Panc1 (cell line): Measurements from ENCODE around the gene MTFP1. TPM values are rescaled to one million over a fixed set of nuclear protein-coding genes. Genes with fewer than 3 reads are reported as not detected.
A peak's percentile ranks its signal among the peaks of the same experiment; 100 is the strongest.

Experiments
- ATAC-seq: fragments of 200-7000 bp; cut with Tn5 transposase; 2 replicates; pipeline ENCODE4 v1.9.1; 2020; ENCODE audit warnings: mild to moderate bottlenecking, moderate library complexity
- BruUV-seq: library from RNA; stranded (reverse); fragments of 400-500 nt; replicated peaks from 2 replicates; lab custom pipeline; 2021; lab: Mats Ljungman, UMichigan
- CTCF ChIA-PET: fragments of 300-600 bp; sonication (Branson Sonifier 250); formaldehyde crosslinking; loops from one replicate; lab custom pipeline; 2022; ENCODE audit warnings: antibody characterized with exemption; lab: Charles Lee
- POLR2A ChIA-PET: fragments of 300-600 bp; sonication (Branson Sonifier 250); formaldehyde crosslinking; loops from one replicate; lab custom pipeline; 2022; ENCODE audit warnings: antibody characterized with exemption; lab: Charles Lee
- DNase-seq: peaks from one replicate; pipeline ENCODE4 v3.0.0-alpha.2; 2010; ENCODE audit warnings: low read depth, low spot score
- H3K27ac ChIP-seq: 2 replicates; pipeline ENCODE4 v1.5.1; 2011; ENCODE audit warnings: mild to moderate bottlenecking, low read length, inconsistent platforms
- H3K27me3 ChIP-seq: fragments of 200-500 bp; sonication (Bioruptor generic); 2 replicates; pipeline ENCODE4 v1.6.0; 2014; ENCODE audit warnings: low read length, inconsistent platforms; ENCODE audit not compliant: control insufficient read depth, insufficient read depth
- H3K36me3 ChIP-seq: fragments of 200-500 bp; sonication (Bioruptor generic); 2 replicates; pipeline ENCODE4 v1.5.1; 2014; ENCODE audit warnings: inconsistent platforms, mild to moderate bottlenecking, low read length, moderate library complexity; ENCODE audit not compliant: control insufficient read depth, insufficient read depth
- H3K4me1 ChIP-seq: 2 replicates; pipeline ENCODE4 v1.5.1; 2011; ENCODE audit warnings: inconsistent platforms, mild to moderate bottlenecking, low read length, moderate library complexity; ENCODE audit not compliant: control insufficient read depth, insufficient read depth
- H3K4me3 ChIP-seq, 2 experiments: 2 replicates each; pipeline ENCODE4 v1.5.1; 2011 to 2012; ENCODE audit warnings: low read depth in 2 of 2, low read length in 2 of 2, mild to moderate bottlenecking in 2 of 2, inconsistent platforms in 1 of 2, moderate library complexity in 1 of 2
- H3K9me3 ChIP-seq: fragments of 200-500 bp; sonication (Bioruptor generic); 2 replicates; pipeline ENCODE4 v1.5.1; 2014; ENCODE audit warnings: low read depth, mild to moderate bottlenecking, inconsistent platforms, low read length, moderate library complexity; ENCODE audit not compliant: control insufficient read depth, insufficient read depth
- POLR2AphosphoS5 ChIP-seq: IDR thresholded peaks from 2 replicates; pipeline ENCODE4 v1.6.1; 2012; ENCODE audit warnings: mild to moderate bottlenecking, low read depth, low read length, moderate library complexity
- SIN3A ChIP-seq: IDR thresholded peaks from 2 replicates; pipeline ENCODE4 v1.6.1; 2012; ENCODE audit warnings: low read depth, mild to moderate bottlenecking, low read length, moderate library complexity, borderline replicate concordance; ENCODE audit not compliant: insufficient read depth
- TCF7L2 ChIP-seq: IDR thresholded peaks from 2 replicates; pipeline ENCODE4 v1.6.1; 2011; ENCODE audit warnings: mild to moderate bottlenecking, low read depth, low read length, inconsistent platforms
- in situ Hi-C: cut with HindIII; loops from 2 replicates; pipeline ENCODE4 v1.10.0; 2016; ENCODE audit warnings: low sequenced_read_pairs, low pct_unique_long_range_greater_than_20kb
- intact Hi-C: fragments of 100-400 bp; cut with micrococcal nuclease; formaldehyde crosslinking; loops from one replicate; pipeline ENCODE4 v1.10.0; 2022; ENCODE audit not compliant: unreplicated experiment
- total RNA-seq: library from RNA; stranded (reverse); gene quantifications from one replicate; pipeline ENCODE4 v1.2.1, GENCODE V29; 2021; ENCODE audit not compliant: unreplicated experiment
- TF ChIP-seq, protein P1 (sequence below): fragments of 450-650 bp; IDR thresholded peaks from 2 replicates; pipeline ENCODE4 v1.5.1; 2017; ENCODE audit warnings: mild to moderate bottlenecking
- TF ChIP-seq, protein P2 (sequence below), 2 experiments: IDR thresholded peaks; 2 replicates each; pipeline ENCODE4 v1.6.1; 2011 to 2012; ENCODE audit warnings: low read depth in 2 of 2, control low read depth in 1 of 2, low read length in 1 of 2, mild to moderate bottlenecking in 1 of 2, moderate library complexity in 1 of 2; ENCODE audit not compliant: insufficient read depth in 1 of 2

Gene MTFP1
- total RNA-seq, 1 experiment from 2014 or later = 21.5 TPM

DNA sequence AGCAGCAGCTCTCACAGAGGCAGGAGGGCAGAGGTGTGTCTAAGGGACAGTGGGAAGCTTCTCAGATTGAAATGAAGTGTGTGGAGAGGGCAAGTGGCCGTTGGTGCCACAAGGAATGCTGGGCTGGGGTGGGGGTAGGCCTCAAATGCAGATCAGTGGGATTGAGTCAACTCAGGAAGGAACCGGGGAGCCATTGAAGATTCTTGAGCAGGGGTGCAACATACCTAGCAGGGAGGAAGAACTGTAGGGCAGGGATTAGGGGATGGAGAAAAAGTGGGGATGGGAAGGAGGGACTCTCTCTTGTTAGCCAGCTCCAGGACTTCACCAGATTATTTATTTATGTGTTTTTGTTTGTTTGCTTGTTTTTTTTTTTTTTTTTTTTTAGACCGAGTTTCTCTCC, 31.7 kb upstream of the MTFP1 start:
- ChIA-PET CTCF (interaction anchor here (0.6 kb wide), 2 partner anchors 8 to 48 kb away, joined by 3 to 4 read pairs; no protein-coding TSS in a partner anchor), POLR2A (no interaction called here)
- 0 out of 2 replicates have a peak, but pooled peaks cover 4% of the 10 kb centered on the region for H3K4me1 ChIP-seq
- TF ChIP-seq SIN3A = no peak
- no peak for TF ChIP-seq TCF7L2
- TF ChIP-seq POLR2AphosphoS5 = no peak
- TF ChIP-seq, protein P1, sequence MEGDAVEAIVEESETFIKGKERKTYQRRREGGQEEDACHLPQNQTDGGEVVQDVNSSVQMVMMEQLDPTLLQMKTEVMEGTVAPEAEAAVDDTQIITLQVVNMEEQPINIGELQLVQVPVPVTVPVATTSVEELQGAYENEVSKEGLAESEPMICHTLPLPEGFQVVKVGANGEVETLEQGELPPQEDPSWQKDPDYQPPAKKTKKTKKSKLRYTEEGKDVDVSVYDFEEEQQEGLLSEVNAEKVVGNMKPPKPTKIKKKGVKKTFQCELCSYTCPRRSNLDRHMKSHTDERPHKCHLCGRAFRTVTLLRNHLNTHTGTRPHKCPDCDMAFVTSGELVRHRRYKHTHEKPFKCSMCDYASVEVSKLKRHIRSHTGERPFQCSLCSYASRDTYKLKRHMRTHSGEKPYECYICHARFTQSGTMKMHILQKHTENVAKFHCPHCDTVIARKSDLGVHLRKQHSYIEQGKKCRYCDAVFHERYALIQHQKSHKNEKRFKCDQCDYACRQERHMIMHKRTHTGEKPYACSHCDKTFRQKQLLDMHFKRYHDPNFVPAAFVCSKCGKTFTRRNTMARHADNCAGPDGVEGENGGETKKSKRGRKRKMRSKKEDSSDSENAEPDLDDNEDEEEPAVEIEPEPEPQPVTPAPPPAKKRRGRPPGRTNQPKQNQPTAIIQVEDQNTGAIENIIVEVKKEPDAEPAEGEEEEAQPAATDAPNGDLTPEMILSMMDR = no peak
- TF ChIP-seq, protein P2, sequence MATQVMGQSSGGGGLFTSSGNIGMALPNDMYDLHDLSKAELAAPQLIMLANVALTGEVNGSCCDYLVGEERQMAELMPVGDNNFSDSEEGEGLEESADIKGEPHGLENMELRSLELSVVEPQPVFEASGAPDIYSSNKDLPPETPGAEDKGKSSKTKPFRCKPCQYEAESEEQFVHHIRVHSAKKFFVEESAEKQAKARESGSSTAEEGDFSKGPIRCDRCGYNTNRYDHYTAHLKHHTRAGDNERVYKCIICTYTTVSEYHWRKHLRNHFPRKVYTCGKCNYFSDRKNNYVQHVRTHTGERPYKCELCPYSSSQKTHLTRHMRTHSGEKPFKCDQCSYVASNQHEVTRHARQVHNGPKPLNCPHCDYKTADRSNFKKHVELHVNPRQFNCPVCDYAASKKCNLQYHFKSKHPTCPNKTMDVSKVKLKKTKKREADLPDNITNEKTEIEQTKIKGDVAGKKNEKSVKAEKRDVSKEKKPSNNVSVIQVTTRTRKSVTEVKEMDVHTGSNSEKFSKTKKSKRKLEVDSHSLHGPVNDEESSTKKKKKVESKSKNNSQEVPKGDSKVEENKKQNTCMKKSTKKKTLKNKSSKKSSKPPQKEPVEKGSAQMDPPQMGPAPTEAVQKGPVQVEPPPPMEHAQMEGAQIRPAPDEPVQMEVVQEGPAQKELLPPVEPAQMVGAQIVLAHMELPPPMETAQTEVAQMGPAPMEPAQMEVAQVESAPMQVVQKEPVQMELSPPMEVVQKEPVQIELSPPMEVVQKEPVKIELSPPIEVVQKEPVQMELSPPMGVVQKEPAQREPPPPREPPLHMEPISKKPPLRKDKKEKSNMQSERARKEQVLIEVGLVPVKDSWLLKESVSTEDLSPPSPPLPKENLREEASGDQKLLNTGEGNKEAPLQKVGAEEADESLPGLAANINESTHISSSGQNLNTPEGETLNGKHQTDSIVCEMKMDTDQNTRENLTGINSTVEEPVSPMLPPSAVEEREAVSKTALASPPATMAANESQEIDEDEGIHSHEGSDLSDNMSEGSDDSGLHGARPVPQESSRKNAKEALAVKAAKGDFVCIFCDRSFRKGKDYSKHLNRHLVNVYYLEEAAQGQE (IDR thresholded peaks at IDR 0.05; ENCODE audit: insufficient read depth in 1 of 2, low read depth in 2 of 2, low read length in 1 of 2) = no peak
- in situ Hi-C loops (no loop called here), intact Hi-C loops (no loop called here)
- H3K4me3 ChIP-seq = no peak overlapping the region
- DNase-seq = no peak
- ATAC-seq = no peak
- H3K27ac ChIP-seq = no peak overlapping the region
- no peaks in the 10 kb centered on the region for H3K27me3 ChIP-seq
- no TSS peak for BruUV-seq
- H3K9me3 ChIP-seq = no peaks in the 10 kb centered on the region
- no peaks in the 10 kb centered on the region for H3K36me3 ChIP-seq

DNA sequence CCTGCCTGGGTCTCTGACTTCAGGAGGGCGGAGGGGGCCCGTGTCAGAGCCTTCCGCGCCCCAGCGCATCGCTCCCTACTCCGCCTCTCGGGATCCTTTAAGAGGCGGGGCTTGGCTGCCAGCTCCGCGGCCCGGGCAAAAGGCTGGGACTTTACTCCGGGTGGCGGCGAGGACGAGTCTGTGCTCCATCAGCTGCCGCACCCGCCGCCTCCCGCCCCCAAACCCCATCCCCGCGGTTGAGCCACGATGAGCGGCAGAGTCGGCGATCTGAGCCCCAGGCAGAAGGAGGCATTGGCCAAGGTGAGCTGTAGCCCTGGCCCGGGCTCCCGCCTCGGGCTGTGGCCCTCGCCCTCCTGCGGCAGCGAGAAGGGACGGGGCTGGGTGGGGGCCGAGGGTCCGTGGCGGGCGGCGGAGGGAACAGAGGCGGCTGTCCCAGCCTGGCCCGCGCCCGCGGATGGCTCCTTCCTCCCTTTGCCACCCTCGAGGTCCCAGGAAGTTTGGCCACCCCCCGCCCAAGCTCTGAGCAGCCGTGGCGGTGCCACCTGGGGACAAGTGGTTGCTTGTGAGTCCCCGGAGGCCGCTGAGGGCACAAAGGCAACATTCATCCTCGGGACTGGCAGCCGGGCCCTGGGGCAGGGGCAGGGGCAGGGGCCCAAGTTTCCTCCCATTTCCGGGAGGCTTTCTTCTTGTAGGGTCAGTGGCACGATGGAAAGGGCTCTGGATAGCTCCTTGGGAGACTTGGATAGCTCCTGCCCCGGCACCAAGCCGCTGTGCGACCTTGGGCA, 28.5 kb upstream of the MTFP1 start, which contains the start of gene SEC14L2:
SEC14L2 (plus strand) TSS at position 148 of the 785 bp plus-strand sequence; CDS start at position 247, 99 bp downstream.
- DNase-seq = no peak
- BruUV-seq = no TSS peak
- H3K4me1 ChIP-seq = 0 out of 2 replicates have a peak, but pooled peaks cover 8% of the 10 kb centered on the region
- H3K27me3 ChIP-seq = no peaks in the 10 kb centered on the region
- no peaks in the 10 kb centered on the region for H3K36me3 ChIP-seq
- in situ Hi-C loops (no loop called here), intact Hi-C loops (no loop called here)
- peak; percentile 93 for ATAC-seq
- no peak for TF ChIP-seq POLR2AphosphoS5
- no peak for TF ChIP-seq TCF7L2
- TF ChIP-seq, protein P2 (IDR thresholded peaks at IDR 0.05; ENCODE audit: insufficient read depth in 1 of 2, low read depth in 2 of 2, low read length in 1 of 2) = no peak
- ChIA-PET POLR2A (no interaction called here), CTCF (interaction anchor here (0.8 to 1.6 kb wide), 3 partner anchors 10 to 109 kb away, joined by 3 to 4 read pairs (median 3); no protein-coding TSS in a partner anchor)
- H3K4me3 ChIP-seq = peak within 1 kb of the TSS; percentile 53 to 69
- no peaks in the 10 kb centered on the region for H3K9me3 ChIP-seq
- peak within 1 kb of the TSS; percentile 42 for H3K27ac ChIP-seq
